Measurements from ENCODE around the gene NHERF2.

Gene NHERF2

DNA sequence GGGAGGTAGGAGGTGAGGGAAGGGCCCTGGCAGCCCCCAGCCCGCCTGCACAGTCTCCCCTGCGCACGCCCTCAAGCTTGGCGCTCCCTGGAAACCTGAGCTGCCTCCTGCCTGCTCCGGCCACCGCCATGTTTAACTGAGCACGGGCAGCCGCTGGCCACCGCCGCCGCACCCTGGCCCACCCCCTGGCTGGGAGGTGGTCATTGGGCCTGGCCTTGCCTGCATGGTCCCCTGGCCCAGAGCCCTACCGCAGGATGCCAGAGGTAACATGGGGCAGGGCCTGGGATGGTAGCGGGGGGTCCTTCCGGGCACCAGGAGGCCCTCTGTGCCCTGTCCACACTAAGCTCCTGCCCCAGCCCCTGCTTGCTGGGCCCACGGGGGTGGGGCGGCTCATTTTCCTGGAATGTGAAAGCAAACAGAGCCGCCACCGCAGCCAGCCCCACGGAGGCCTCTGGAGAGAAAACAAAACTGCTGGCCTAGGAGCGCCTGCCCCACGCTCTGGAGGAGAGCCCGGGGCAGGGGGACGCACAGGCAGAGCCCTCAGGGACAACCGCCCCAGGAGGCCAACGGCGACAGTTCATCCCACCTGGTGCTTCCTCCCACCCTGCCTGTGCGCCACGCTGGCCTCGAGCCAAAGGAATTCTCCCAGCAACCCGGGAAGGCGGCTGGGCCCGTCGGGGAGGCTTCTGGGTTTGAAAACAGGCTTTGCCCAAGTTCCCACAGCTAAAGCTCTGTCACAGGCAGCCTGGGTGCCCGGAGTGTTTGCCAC is 8.9 kb downstream of the NHERF2 start:
- H3K27ac Mint-ChIP-seq, result no peak overlapping the region
- no peaks in the 10 kb centered on the region for H3K9me3 Mint-ChIP-seq
- no peak overlapping the region for H3K4me3 Mint-ChIP-seq
- H3K27me3 Mint-ChIP-seq, result no peaks in the 10 kb centered on the region
- H3K36me3 Mint-ChIP-seq (ENCODE audit: low read depth), result no peaks in the 10 kb centered on the region
- no peaks in the 10 kb centered on the region for H3K4me1 Mint-ChIP-seq (ENCODE audit: low read depth)

DNA sequence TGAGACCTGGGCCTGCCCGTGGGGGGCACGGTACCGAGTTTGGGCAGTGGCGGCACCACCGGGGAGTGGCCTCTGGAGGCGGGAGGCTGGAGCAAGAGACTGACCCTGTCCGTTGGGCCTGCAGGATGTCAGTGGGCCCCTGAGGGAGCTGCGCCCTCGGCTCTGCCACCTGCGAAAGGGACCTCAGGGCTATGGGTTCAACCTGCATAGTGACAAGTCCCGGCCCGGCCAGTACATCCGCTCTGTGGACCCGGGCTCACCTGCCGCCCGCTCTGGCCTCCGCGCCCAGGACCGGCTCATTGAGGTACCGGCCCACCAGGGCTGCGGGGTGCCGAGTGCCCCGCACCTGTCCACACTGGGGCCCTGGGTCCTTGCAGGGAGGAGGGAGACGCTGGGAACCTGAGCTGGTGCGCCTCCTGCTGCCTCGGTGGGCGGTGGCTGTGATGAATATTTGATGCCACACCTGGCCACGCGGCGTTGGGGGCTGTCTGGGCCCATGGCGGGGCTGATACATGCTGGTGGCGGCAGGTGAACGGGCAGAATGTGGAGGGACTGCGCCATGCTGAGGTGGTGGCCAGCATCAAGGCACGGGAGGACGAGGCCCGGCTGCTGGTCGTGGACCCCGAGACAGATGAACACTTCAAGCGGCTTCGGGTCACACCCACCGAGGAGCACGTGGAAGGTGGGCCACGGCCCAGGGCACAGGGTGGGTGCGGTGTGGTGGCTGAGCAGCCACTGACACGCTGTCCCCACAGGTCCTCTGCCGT is 9.7 kb downstream of the NHERF2 start:
- Mint-ChIP-seq H3K4me3 (no peak overlapping the region), H3K9me3 (no peaks in the 10 kb centered on the region), H3K4me1 (ENCODE audit: low read depth) (no peaks in the 10 kb centered on the region), H3K27me3 (no peaks in the 10 kb centered on the region), H3K36me3 (ENCODE audit: low read depth) (no peaks in the 10 kb centered on the region), H3K27ac (no peak overlapping the region)

DNA sequence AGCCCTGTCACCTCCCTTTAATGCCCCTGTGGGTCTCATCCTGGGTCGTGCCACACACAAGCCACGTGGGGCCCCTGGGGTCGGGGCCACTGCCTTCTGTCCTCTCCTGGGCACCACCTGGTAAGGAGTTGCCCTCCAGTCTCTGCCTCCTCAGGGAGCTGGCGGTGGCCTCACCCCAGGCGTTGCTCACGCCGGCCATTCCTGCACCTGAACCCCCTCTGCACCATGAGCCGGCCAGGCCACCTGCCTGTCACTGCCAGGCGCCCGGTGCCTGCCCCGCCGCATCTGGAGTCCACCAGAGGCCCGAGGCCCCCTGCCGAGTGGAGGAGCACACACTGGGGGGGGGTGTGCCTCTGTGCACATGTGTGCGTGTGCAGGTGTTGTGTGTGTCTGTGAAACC is 10.4 kb downstream of the NHERF2 start:
- no peaks in the 10 kb centered on the region for H3K9me3 Mint-ChIP-seq
- no peaks in the 10 kb centered on the region for H3K4me1 Mint-ChIP-seq (ENCODE audit: low read depth)

DNA sequence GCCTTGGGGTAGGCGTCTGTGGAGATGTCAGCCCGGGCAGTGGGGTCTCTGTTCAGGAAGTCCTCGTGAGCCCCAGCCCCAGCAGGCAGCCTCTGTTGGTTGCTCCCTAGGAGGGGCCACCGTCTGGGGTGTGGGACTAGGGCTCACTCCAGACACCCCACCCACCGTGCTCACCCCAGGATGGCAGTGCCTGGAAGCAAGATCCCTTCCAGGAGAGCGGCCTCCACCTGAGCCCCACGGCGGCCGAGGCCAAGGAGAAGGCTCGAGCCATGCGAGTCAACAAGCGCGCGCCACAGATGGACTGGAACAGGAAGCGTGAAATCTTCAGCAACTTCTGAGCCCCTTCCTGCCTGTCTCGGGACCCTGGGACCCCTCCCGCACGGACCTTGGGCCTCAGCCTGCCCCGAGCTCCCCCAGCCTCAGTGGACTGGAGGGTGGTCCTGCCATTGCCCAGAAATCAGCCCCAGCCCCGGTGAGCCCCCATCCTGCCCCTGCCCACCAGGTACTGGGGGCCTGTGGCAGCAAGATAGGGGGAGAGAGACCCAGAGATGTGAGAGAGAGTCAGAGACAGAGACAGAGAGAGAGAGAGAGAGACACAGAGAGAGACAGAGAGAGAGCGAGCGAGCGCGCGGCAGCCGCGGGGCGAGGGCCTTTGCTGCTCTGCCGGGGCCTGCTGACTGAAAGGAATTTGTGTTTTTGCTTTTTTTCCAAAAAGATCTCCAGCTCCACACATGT is 11.1 kb downstream of the NHERF2 start:
- Mint-ChIP-seq H3K9me3 (no peaks in the 10 kb centered on the region), H3K4me3 (no peak overlapping the region), H3K27ac (no peak overlapping the region), H3K27me3 (no peaks in the 10 kb centered on the region), H3K4me1 (ENCODE audit: low read depth) (no peaks in the 10 kb centered on the region), H3K36me3 (ENCODE audit: low read depth) (no peaks in the 10 kb centered on the region)

More for the DNA sequence above, 10.4 kb downstream of the NHERF2 start:
- Mint-ChIP-seq H3K27me3 (no peaks in the 10 kb centered on the region), H3K4me3 (no peak overlapping the region), H3K36me3 (ENCODE audit: low read depth) (no peaks in the 10 kb centered on the region), H3K27ac (no peak overlapping the region)

DNA sequence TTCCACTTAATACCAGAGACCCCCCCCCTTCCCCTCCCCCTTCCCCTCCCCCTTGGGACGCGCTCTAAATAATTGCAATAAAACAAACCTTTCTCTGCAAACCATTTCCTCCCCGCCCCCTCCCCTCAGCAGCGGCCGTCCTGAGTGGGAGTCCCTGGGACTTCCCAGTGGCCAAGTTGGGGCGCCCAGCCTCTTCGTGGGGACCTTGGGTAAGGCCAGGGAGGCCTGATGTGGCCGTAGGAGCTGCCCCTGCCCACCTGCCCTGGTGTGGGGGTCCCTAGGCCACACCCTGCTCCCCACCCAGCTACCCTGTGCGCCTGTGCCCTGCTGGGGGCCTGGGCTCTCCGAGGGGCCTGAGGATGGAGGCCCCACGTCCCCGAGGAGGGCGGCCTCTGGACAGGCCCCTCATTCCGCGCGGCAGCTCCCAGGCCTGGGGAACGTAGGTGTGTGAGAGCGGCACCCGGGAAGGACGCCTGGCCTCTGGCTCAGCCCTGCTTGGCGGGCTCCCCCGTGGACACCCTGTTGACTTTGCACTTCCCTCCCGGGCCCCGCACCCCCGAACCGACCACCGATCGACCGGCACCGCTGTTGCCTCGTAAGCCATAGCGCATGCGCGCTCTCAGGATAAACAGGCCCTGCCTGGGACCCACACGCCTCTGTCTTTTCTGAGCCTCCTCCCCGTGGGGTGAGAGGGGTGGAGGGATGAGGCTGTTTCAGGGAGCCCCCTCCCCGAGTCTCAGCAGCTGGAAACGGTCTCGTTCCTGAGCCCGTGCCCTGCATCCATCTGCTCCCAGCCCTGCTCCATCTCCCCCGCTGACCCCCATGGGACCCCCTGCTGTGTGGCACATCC is 11.9 kb downstream of the NHERF2 start:
- H3K27me3 Mint-ChIP-seq, result no peaks in the 10 kb centered on the region
- H3K4me3 Mint-ChIP-seq, result no peak overlapping the region
- H3K4me1 Mint-ChIP-seq (ENCODE audit: low read depth), result no peaks in the 10 kb centered on the region
- H3K36me3 Mint-ChIP-seq (ENCODE audit: low read depth), result no peaks in the 10 kb centered on the region
- H3K9me3 Mint-ChIP-seq, result no peaks in the 10 kb centered on the region
- H3K27ac Mint-ChIP-seq, result no peak overlapping the region

DNA sequence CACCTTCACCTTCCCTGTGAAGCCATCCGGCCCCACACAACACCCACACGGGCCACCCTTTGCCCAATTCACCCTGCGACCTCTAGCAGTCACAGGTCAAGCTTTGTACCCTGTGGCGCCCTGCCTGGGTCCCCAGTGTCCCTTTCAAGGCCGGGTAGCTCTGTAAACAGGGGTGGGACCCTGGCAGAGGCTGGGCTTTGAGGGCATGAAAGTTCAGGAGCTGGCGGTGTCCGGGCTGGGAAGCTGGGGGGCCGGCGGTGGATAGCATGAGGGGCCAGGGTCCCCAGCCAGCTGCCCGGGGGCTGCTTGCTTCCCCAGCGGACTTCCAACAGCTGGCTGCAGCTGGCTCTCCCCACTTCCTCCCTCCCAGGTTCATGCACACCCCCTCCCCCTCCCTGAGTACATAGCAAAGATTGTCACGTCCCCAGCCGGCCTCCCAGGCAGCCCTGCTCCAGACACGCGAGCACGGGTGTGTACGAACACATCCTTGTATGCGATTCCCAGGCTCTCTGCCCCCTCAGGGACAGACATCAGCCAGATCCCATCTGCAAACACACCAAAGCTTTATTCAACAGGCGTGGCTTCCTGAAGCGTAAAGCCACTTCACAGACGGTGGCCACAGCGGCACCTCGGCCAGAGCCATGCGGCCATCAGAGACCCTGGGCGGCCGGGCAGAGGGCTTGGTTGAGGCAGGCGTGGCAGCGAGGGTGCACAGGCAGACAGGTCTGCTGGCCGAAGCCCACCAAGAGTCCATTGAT is 12.8 kb downstream of the NHERF2 start:
- Mint-ChIP-seq H3K27ac (no peak overlapping the region), H3K4me3 (no peak overlapping the region), H3K4me1 (ENCODE audit: low read depth) (no peaks in the 10 kb centered on the region), H3K9me3 (no peaks in the 10 kb centered on the region), H3K27me3 (no peaks in the 10 kb centered on the region), H3K36me3 (ENCODE audit: low read depth) (no peaks in the 10 kb centered on the region)

DNA sequence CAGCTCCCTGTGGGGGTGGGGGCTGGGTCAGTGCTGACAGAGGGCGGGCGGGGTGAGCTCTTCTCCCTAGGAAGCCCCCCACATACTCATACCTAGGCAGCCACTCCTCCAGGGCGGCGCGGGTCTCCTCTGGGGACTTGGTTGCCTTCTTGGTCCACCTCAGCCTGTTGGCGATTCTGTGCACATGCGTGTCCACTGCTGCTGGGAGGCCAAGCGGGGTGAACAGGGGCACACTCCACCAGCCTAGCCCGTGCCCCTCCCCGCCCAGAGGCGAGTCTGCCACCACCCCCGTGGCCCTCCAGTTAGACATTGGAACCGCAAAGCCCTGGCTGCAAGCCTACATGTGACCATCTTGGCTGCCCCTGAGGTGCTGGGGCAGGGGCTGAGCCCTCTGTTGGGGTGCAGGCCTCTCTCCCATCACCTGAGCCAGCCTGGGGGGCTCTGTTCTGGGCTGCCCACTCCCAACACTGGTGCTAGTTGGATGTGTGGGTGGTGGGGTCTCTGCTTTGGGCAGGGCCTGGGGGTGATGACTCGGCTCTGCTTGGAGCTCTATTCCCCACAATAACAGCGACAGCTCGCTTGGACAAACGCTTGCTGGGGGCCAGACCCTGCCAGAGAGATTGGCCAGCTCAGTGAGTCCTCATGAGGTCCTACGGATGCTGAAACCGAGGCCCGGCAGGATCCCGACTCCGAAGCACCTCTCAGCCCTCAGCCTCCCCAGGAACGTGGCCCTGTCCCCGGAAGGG is 13.5 kb downstream of the NHERF2 start:
- Mint-ChIP-seq H3K27me3 (no peaks in the 10 kb centered on the region), H3K4me3 (no peak overlapping the region), H3K36me3 (ENCODE audit: low read depth) (no peaks in the 10 kb centered on the region), H3K4me1 (ENCODE audit: low read depth) (no peaks in the 10 kb centered on the region), H3K9me3 (no peaks in the 10 kb centered on the region), H3K27ac (no peak overlapping the region)

DNA sequence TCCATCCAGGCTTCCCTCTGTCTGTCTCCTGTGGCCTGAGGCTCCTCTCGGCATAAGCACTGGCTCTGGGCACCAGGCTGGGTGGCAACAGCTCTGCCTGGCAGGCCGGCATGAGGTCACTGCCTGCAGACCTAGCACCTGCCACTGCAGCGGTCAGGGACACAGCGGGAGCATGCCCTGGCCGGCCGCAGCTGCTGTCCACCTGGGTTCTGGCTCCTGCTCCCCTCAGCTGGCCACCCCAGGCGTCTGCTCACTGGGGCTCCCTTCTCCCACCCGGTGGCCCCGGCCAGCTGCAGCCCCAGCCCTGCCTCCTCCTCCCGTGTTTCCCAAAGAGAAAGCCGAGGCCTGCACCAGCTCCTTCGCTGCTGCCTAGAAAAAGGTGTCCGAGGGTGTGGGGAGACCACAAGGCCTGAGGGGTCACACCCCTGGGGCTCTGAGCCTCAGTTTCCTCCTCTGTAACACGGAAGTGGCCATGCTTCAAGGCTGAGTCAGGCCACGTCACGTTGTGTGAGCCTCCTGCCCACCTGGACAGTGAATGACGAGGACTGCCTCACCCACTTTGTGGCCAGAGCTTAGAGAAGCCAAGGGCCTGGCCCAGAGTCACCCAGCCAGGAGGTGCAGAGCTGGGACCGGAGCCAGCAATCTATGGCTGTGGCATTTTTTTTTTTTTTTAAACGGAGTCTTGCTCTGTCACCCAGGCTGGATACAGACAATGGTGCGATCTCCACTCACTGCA is 14.3 kb downstream of the NHERF2 start:
- Mint-ChIP-seq H3K9me3 (no peaks in the 10 kb centered on the region), H3K36me3 (ENCODE audit: low read depth) (no peaks in the 10 kb centered on the region), H3K4me3 (no peak overlapping the region), H3K27me3 (no peaks in the 10 kb centered on the region), H3K4me1 (ENCODE audit: low read depth) (no peaks in the 10 kb centered on the region), H3K27ac (no peak overlapping the region)

DNA sequence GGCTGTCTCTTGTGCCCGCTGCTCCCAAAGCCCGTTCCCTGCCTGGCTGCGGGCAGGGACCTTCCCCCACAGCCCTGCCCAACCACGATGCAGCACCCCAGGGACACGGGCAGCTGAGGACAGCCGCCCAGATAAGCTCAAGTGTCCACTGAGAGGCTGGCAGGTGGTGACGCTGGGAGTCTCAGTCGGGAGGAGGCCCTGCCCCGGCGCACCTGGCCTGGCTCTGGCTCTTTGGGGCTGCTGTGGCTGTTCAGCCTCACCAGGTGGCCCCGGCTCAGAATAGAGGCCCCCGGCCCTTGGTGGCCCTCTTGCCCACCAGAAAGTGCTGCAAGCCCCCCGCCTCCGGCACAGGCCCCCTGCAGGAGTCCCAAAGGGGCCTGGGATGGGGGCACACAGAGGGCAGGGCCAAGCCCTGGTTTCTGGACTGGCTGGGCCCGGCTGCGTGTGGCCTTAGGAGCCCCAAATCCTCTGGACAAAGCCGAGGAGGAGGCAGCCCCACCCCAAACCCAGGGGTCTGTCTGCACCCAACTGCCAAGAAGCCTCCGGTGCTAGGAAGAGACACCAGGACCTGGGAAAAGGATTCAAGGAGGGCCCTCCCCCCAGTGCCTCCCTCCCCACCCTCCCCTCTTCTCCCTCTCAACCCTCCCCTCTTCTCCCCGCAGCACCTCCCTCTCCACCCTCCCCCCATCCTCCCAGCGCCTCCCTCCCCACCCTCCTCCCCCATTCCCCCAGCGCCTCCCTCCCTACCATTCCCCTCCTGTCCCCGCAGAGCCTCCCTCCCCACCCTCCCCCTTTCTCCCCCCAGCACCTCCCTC is 15.7 kb downstream of the NHERF2 start:
- H3K27ac Mint-ChIP-seq, result no peak overlapping the region
- no peak overlapping the region for H3K4me3 Mint-ChIP-seq
- no peaks in the 10 kb centered on the region for H3K36me3 Mint-ChIP-seq (ENCODE audit: low read depth)
- no peaks in the 10 kb centered on the region for H3K9me3 Mint-ChIP-seq
- peaks cover 5% of the 10 kb centered on the region for H3K4me1 Mint-ChIP-seq (ENCODE audit: low read depth)
- no peaks in the 10 kb centered on the region for H3K27me3 Mint-ChIP-seq

DNA sequence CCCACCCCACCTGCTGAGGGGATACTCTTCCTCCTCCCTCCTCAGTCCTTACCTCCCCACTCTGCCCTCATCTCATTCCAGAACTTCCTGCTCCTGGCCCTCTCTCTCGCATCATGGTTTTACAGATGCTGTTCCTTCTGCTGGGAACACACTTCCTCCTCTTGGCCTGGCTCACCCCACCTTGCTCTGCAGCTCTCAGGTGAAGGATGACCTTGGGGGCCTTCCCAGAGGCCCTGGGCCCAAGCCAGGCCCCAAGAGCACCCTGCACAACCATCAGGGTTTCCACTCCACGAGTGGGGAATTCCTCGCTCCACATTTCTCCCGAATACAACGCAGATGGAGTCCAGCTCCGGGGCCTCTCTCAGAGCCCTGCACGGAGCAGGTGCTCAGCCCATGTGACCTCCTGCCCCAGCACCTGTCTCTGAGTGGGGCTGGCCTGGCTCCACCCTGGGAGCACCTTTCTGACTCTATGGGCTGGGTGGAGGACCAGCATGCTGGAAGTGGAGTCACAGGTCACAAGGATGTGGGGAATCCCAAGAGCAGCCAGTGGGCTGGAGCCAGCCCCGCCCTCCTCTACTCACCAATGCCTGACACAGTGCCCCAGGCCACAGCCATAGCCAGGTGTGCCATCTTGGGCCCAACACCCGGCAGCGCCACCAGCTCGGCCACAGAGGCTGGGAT is 16.4 kb downstream of the NHERF2 start:
- Mint-ChIP-seq H3K4me1 (ENCODE audit: low read depth) (peaks cover 5% of the 10 kb centered on the region), H3K9me3 (no peaks in the 10 kb centered on the region), H3K4me3 (no peak overlapping the region), H3K27ac (no peak overlapping the region), H3K27me3 (no peaks in the 10 kb centered on the region), H3K36me3 (ENCODE audit: low read depth) (no peaks in the 10 kb centered on the region)

DNA sequence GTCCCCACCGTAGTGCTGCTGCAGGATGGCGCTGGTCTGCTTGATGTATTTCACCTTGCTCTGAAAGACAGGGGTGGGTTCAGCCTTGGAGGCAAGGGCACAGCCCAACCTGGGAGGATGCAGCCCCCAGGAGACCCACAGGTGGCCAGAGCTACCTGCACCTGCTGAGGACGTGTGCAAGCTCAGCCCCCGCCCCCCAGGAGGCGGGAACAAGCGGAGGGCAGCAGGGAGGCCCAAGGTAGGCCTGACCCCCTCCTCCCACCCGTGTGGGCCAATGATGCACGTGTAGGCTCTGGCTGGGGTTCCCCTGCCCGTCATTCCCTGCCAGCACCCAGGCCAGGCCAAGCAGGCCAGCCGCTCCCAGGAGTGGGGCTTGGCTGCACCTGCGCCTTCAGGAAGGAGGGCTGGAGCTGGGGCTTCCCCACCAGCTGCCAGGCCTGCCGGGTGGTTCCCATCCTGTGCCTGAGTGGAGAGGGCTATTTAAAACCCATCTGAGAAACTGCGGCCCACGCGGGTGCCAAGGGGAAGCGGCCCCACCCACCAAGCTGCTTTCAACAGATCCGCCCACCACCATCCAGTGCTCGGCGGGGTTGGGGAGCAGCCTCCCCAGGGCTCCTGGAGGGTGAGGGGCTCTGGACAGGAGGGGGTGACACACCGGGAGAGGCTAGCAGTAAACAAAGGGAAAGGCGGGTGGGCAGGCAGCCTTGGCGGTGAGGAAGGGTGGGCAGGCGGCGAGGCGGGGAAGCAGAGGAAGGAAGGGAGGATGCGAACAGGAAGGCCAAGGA is 17.2 kb downstream of the NHERF2 start:
- H3K9me3 Mint-ChIP-seq, result no peaks in the 10 kb centered on the region
- no peaks in the 10 kb centered on the region for H3K27me3 Mint-ChIP-seq
- H3K27ac Mint-ChIP-seq, result no peak overlapping the region
- no peak overlapping the region for H3K4me3 Mint-ChIP-seq
- no peaks in the 10 kb centered on the region for H3K36me3 Mint-ChIP-seq (ENCODE audit: low read depth)
- H3K4me1 Mint-ChIP-seq (ENCODE audit: low read depth), result peaks cover 11% of the 10 kb centered on the region

Measured in stimulated activated naive CD8-positive, alpha-beta T cell treated with anti-CD3 and anti-CD28 coated beads, Interleukin-15, Interleukin-2, amounts not matched to agents 100 ng/mL and 50 ng/mL, for 24 hours (primary cell).